ENCODE data around the gene PARK7. TPM values are rescaled to one million over a fixed set of nuclear protein-coding genes. Genes with fewer than 3 reads are reported as not detected.

PARK7 gene
- total RNA-seq, 6 experiments from 2014 or later, result 144 to 218 (median 173) TPM

GRCh38 chr1:7987528-7987927 lies 26.0 kb downstream of the PARK7 start:
- Histone ChIP-seq H3K36me3 (peaks cover 0 to 17% (median 9%) of the 10 kb centered on the region in 4 donors), H3K4me3 (no peak overlapping the region), H3K4me1 (peaks cover 0 to 13% (median 2%) of the 10 kb centered on the region in 4 donors), H3K9me3 (no peaks in the 10 kb centered on the region), H3K27ac (no peak overlapping the region), H3K27me3 (no peaks in the 10 kb centered on the region)
- ATAC-seq, result no peak
- WGBS (ENCODE audit: insufficient coverage, low coverage, low lambda C conversion rate, missing lambda C conversion rate), result 100% methylated on average over 4 of the region's 7 CpGs
- intact Hi-C loops (cut with DNase I), result loop anchor here in 1 of 2 donors (5.0 kb wide), 1 partner anchor 330 kb away; the partner anchor contains the start of gene SLC45A1
- DNase-seq, result no peak
- TF ChIP-seq POLR2A (IDR thresholded peaks at IDR 0.05) (no peak), CTCF (IDR thresholded peaks at IDR 0.05) (no peak)

- Histone ChIP-seq H3K4me1 (peaks cover 0 to 4% (median 1%) of the 10 kb centered on the region in 4 donors), H3K36me3 (peaks cover 0 to 17% (median 9%) of the 10 kb centered on the region in 4 donors), H3K4me3 (no peak overlapping the region), H3K9me3 (no peaks in the 10 kb centered on the region), H3K27ac (no peak overlapping the region), H3K27me3 (no peaks in the 10 kb centered on the region)
- intact Hi-C loops (cut with DNase I), result loop anchor here in 1 of 2 donors (5.0 kb wide), 1 partner anchor 329 kb away; the partner anchor contains the start of gene SLC45A1
- ATAC-seq, result no peak
- no peak for DNase-seq
- WGBS (ENCODE audit: insufficient coverage, low coverage, low lambda C conversion rate, missing lambda C conversion rate), result no CpG with 5 or more reads among the region's 1 CpG
- TF ChIP-seq CTCF (IDR thresholded peaks at IDR 0.05) (no peak), POLR2A (IDR thresholded peaks at IDR 0.05) (no peak)
These were observed 27.1 kb downstream of the PARK7 start for GRCh38 chr1:7988576-7988975.

- TF ChIP-seq CTCF (IDR thresholded peaks at IDR 0.05), result no peak
- no peak for TF ChIP-seq POLR2A (IDR thresholded peaks at IDR 0.05)
- H3K27me3 ChIP-seq, result no peaks in the 10 kb centered on the region
- ATAC-seq, result peak in 2 of 4 donors; percentile 14 to 54
- no peak overlapping the region for H3K4me3 ChIP-seq
- intact Hi-C loops (cut with DNase I), result loop anchor here in 1 of 2 donors (5.0 kb wide), 1 partner anchor 327 kb away; the partner anchor contains the start of gene SLC45A1
- 65% methylated on average over 2 of the region's 2 CpGs for WGBS (ENCODE audit: insufficient coverage, low coverage, low lambda C conversion rate, missing lambda C conversion rate)
- peaks cover 0 to 13% (median 6%) of the 10 kb centered on the region in 4 donors for H3K36me3 ChIP-seq
- H3K9me3 ChIP-seq, result no peaks in the 10 kb centered on the region
- no peak for DNase-seq
- H3K27ac ChIP-seq, result no peak overlapping the region
- H3K4me1 ChIP-seq, result no peaks in the 10 kb centered on the region
These were observed 28.4 kb downstream of the PARK7 start for GRCh38 chr1:7989762-7990428.

GRCh38 chr1:7991504-7992440 lies 30.3 kb downstream of the PARK7 start:
- DNase-seq, result no peak
- TF ChIP-seq POLR2A (IDR thresholded peaks at IDR 0.05) (no peak), CTCF (IDR thresholded peaks at IDR 0.05) (no peak)
- H3K4me1 ChIP-seq, result no peaks in the 10 kb centered on the region
- no peak for ATAC-seq
- H3K9me3 ChIP-seq, result no peaks in the 10 kb centered on the region
- H3K4me3 ChIP-seq, result no peak overlapping the region
- H3K27me3 ChIP-seq, result no peaks in the 10 kb centered on the region
- H3K27ac ChIP-seq, result no peak overlapping the region
- intact Hi-C loops (cut with DNase I), result no loop called here
- WGBS (ENCODE audit: insufficient coverage, low coverage, low lambda C conversion rate, missing lambda C conversion rate), result 90% methylated on average over 17 of the region's 18 CpGs
- H3K36me3 ChIP-seq, result no peaks in the 10 kb centered on the region

Measured in right lobe of liver (tissue), 6 donors.